HT-29 (cell line): ENCODE data around the gene JAK1. TPM values are rescaled to one million over a fixed set of nuclear protein-coding genes. Genes with fewer than 3 reads are reported as not detected.

ENCODE experiments used
- small RNA-seq: library from RNA; depleted of rRNA; stranded (forward); fragments of <200 nt; gene quantifications from one replicate; pipeline ENCODE3, GENCODE V24; 2014
- total RNA-seq: library from RNA; depleted of rRNA; stranded (reverse); fragments of >200 nt; shearing (Covaris generic); gene quantifications from 2 replicates; pipeline ENCODE4 v1.2.3, GENCODE V29; 2014; rRNA removed

Gene JAK1
- total RNA-seq, 1 experiment from 2014 or later, result 29.1 TPM

Small RNAs within 50 kb of the gene (small RNA-seq; reads per million reads assigned to genes)
- gene AL606517.2, result not detected

Other genes with a start within 250 kb of the JAK1 start
- 12.3 and 12.7 TPM in 2 replicates for gene RAVER2, start 221.5 kb downstream of the JAK1 start, total RNA-seq
- gene AK4, start 181.7 kb upstream of the JAK1 start, total RNA-seq, result 35.0 and 41.3 TPM in 2 replicates